ENCODE results near the gene ZNF785. TPM values are rescaled to one million over a fixed set of nuclear protein-coding genes. Genes with fewer than 3 reads are reported as not detected.

Gene ZNF785
- total RNA-seq, 1 experiment from 2014 or later, result 18.8 TPM

- no peak overlapping the region for H2AFZ ChIP-seq (ENCODE audit: low read length)
- TF ChIP-seq CTCF (conservative IDR thresholded peaks at IDR 0.05), result no peak
- Mint-ChIP-seq H3K4me3 (no peak overlapping the region), H3K27ac (no peak overlapping the region), H3K9me3 (no peaks in the 10 kb centered on the region), H3K4me1 (peaks cover 5 to 19% of the 10 kb centered on the region in 2 experiments), H3K27me3 (ENCODE audit: low read depth) (peaks cover 9% of the 10 kb centered on the region), H3K36me3 (ENCODE audit: insufficient read depth in 1 of 3, low read depth in 3 of 3) (no peaks in the 10 kb centered on the region)
- no CpG with 5 or more reads among the region's 7 CpGs for WGBS (ENCODE audit: extremely low coverage, insufficient read length, low lambda C conversion rate)
- H3K79me2 ChIP-seq (ENCODE audit: insufficient read depth, low read length), result no peaks in the 10 kb centered on the region
- no peaks in the 10 kb centered on the region for H3K79me1 ChIP-seq (ENCODE audit: insufficient read depth, low read depth, low read length, poor library complexity, severe bottlenecking)
- H3K23ac ChIP-seq (ENCODE audit: insufficient read length, low read depth, low read length), result no peak overlapping the region
- no peak overlapping the region for H3K56ac ChIP-seq (ENCODE audit: insufficient read length, low read depth, low read length)
- H3K9ac ChIP-seq (ENCODE audit: extremely low read depth, insufficient read length, low read length), result no peak overlapping the region
- H2BK5ac ChIP-seq (ENCODE audit: insufficient read length, low read length), result no peak overlapping the region
- no peak overlapping the region for H2BK15ac ChIP-seq (ENCODE audit: low read depth, low read length)
- no peak overlapping the region for H3K27ac ChIP-seq (ENCODE audit: insufficient read length, low read depth, low read length)
- H2BK12ac ChIP-seq (ENCODE audit: insufficient read length, low read depth, low read length), result no peak overlapping the region
- H3K23me2 ChIP-seq (ENCODE audit: insufficient read length, low read depth, low read length, poor library complexity, severe bottlenecking), result peaks cover 4% of the 10 kb centered on the region
- H3K4me1 ChIP-seq (ENCODE audit: insufficient read depth, low read length), result no peaks in the 10 kb centered on the region; the same call in 1 of the 2 replicates
- no peak for DNase-seq
- H4K91ac ChIP-seq (ENCODE audit: insufficient read length, low read depth, low read length), result no peak overlapping the region
- H3T11ph ChIP-seq (ENCODE audit: low read length), result no peak overlapping the region
- H4K8ac ChIP-seq (replicated peaks; ENCODE audit: insufficient read length, low read depth, low read length), result no peak overlapping the region
- H3K4me2 ChIP-seq (ENCODE audit: insufficient read depth, insufficient read length, low read length), result no peak overlapping the region
- no peaks in the 10 kb centered on the region for H3K9me3 ChIP-seq (ENCODE audit: control insufficient read depth, low read depth, low read length)
- H2BK120ac ChIP-seq (ENCODE audit: low read depth, low read length, poor library complexity, severe bottlenecking), result no peak overlapping the region
- no peak overlapping the region for H3K14ac ChIP-seq (ENCODE audit: insufficient read depth, low read length)
- H4K5ac ChIP-seq (ENCODE audit: insufficient read length, low read depth, low read length), result no peak overlapping the region
- no peak overlapping the region for H2AK5ac ChIP-seq (ENCODE audit: insufficient read length, low read length)
- H3K27me3 ChIP-seq (ENCODE audit: insufficient read depth, low read length), result no peaks in the 10 kb centered on the region
- H2BK20ac ChIP-seq (ENCODE audit: low read depth, low read length, poor library complexity, severe bottlenecking), result no peak overlapping the region
- H4K20me1 ChIP-seq (ENCODE audit: control insufficient read depth, insufficient read depth, insufficient read length), result no peaks in the 10 kb centered on the region
- no peak overlapping the region for H3K18ac ChIP-seq (ENCODE audit: insufficient read length, low read depth, low read length)
- no peak overlapping the region for H3K4ac ChIP-seq (ENCODE audit: low read depth, low read length)
Observed at GRCh38 chr16:30565526-30565925, 20.0 kb downstream of the ZNF785 start.
